Measurements from ENCODE around the gene MNDA.

GRCh38 chr1:158794247-158794646 is 36.9 kb upstream of the MNDA start:
- TF ChIP-seq CTCF (IDR thresholded peaks at IDR 0.05) = no peak
- no peak for TF ChIP-seq POLR2A (IDR thresholded peaks at IDR 0.05)

Measured in thyroid gland (tissue), 4 donors.